T-cell (primary cell): ENCODE measurements around the gene RD3L. TPM values are rescaled to one million over a fixed set of nuclear protein-coding genes. Genes with fewer than 3 reads are reported as not detected.

Source experiments
- ATAC-seq, 4 experiments: fragments of 200-7000 bp in 3 of 4; fragments of 150-1000 bp in 1 of 4; cut with Tn5 transposase; replicated peaks in 1 of 4; 1 replicate in 3 of 4; 2 replicates in 1 of 4; pipeline ENCODE4 v1.10.0; 2021; ENCODE audit warnings: moderate library complexity in 3 of 4, mild to moderate bottlenecking in 2 of 4, moderate number of reproducible peaks in 1 of 4
- CTCF ChIA-PET, 2 donors: fragments of 300-600 bp; sonication (Branson Sonifier 250); formaldehyde crosslinking; loops; one replicate each; lab custom pipeline; 2022; ENCODE audit warnings: antibody characterized with exemption in 2 of 2; lab: Charles Lee
- POLR2A ChIA-PET, 2 donors: fragments of 300-600 bp; sonication (Branson Sonifier 250); formaldehyde crosslinking; loops; one replicate each; lab custom pipeline; 2022; ENCODE audit warnings: antibody characterized with exemption in 2 of 2; lab: Charles Lee
- DNase-seq, 35 experiments: peaks; one replicate each; pipeline versions ENCODE4 v3.0.0 to v3.0.0-alpha.2; 2013 to 2023
- H3K27ac ChIP-seq: one replicate; pipeline ENCODE4 v1.5.1; 2013; ENCODE audit warnings: low read length
- H3K27me3 ChIP-seq, 2 experiments: replicated peaks in 1 of 2; 1 replicate in 1 of 2; 2 replicates in 1 of 2; pipeline versions ENCODE4 v1.6.1 to v1.7.0; 2013; ENCODE audit warnings: low read length in 1 of 2, mixed read lengths in 1 of 2; ENCODE audit not compliant: control insufficient read depth in 2 of 2, insufficient read depth in 2 of 2; ENCODE audit errors: extremely low read depth in 1 of 2
- H3K36me3 ChIP-seq, 2 donors: 1 replicate in 1 of 2; 2 replicates in 1 of 2; pipeline versions ENCODE4 v1.6.1 to v1.7.0; 2013; ENCODE audit warnings: low read length in 1 of 2; ENCODE audit not compliant: control insufficient read depth in 2 of 2, insufficient read depth in 1 of 2; ENCODE audit errors: extremely low read depth in 1 of 2
- H3K4me1 ChIP-seq, 2 experiments: 1 replicate in 1 of 2; 2 replicates in 1 of 2; pipeline versions ENCODE4 v1.6.1 to v1.7.0; 2013; ENCODE audit warnings: low read length in 2 of 2, mixed read lengths in 1 of 2; ENCODE audit not compliant: insufficient read depth in 2 of 2, control insufficient read depth in 1 of 2; ENCODE audit errors: extremely low read depth in 1 of 2
- H3K4me3 ChIP-seq, 2 donors: 1 replicate in 1 of 2; 2 replicates in 1 of 2; pipeline versions ENCODE4 v1.5.1 to v1.7.0; 2013; ENCODE audit warnings: mild to moderate bottlenecking in 2 of 2, low read length in 1 of 2, moderate library complexity in 1 of 2; ENCODE audit not compliant: control insufficient read depth in 1 of 2; ENCODE audit errors: extremely low read depth in 1 of 2
- H3K9me3 ChIP-seq: 2 replicates; pipeline ENCODE4 v1.7.0; 2013
- H3K27ac Mint-ChIP-seq, 2 donors: one replicate each; pipeline ENCODE4 v1.8.0; 2020 to 2021; ENCODE audit warnings: mild to moderate bottlenecking in 2 of 2, mixed read lengths in 2 of 2
- H3K27me3 Mint-ChIP-seq, 2 donors: one replicate each; pipeline ENCODE4 v1.8.0; 2021 to 2022; ENCODE audit warnings: mixed read lengths in 2 of 2
- H3K36me3 Mint-ChIP-seq: one replicate; pipeline ENCODE4 v1.8.0; 2021; ENCODE audit warnings: mixed read lengths
- H3K4me1 Mint-ChIP-seq, 3 donors: one replicate each; pipeline ENCODE4 v1.8.0; 2020 to 2022; ENCODE audit warnings: mixed read lengths in 3 of 3, mild to moderate bottlenecking in 1 of 3
- H3K4me3 Mint-ChIP-seq, 3 donors: one replicate each; pipeline ENCODE4 v1.8.0; 2020 to 2022; ENCODE audit warnings: mild to moderate bottlenecking in 3 of 3, mixed read lengths in 3 of 3, moderate library complexity in 3 of 3
- H3K9me3 Mint-ChIP-seq, 3 donors: one replicate each; pipeline ENCODE4 v1.8.0; 2020 to 2022; ENCODE audit warnings: mixed read lengths in 3 of 3
- WGBS: methylation state at CpG from one replicate; pipeline ENCODE4 v1.1.5; 2013; ENCODE audit warnings: missing lambda C conversion rate; ENCODE audit not compliant: insufficient coverage; 5-methylcytosine and 5-hydroxymethylcytosine counted together
- total RNA-seq, 35 experiments: library from RNA in 6 of 35; stranded (reverse) in 6 of 35; fragments of 120-200 nt in 1 of 35; gene quantifications; one replicate each; pipeline versions ENCODE4 v1.2.1 to v1.2.4 and lab custom pipeline; 2013 to 2026

The RD3L gene
- total RNA-seq, 5 donors from 2014 or later (not counting 1 experiment from before 2014, with no cell fraction given), result not detected

DNA sequence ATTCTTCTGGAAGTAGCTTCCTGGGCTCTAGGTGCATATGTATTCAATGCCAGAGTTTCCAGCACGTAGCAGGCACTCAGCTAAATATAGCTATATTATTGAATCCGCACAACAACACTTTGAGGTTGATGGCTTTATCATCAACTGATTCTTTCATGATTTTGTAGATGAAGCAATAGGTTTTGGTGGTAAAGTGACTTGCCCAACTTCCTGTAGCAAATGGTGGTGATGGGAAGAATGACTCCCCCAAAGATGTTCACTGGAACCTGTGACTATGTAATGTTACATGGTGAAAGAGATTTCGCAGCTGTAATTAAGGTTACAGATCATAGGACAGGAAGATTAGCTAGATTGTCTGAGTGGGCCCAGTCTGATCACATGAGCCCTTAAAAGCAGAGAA lies 10.9 kb downstream of the RD3L start:
- 64% methylated on average over 1 of the region's 3 CpGs for WGBS
- H3K9me3 ChIP-seq, result no peaks in the 10 kb centered on the region
- Mint-ChIP-seq H3K4me3 (no peak overlapping the region), H3K4me1 (no peaks in the 10 kb centered on the region), H3K36me3 (no peaks in the 10 kb centered on the region), H3K27ac (no peak overlapping the region), H3K9me3 (no peaks in the 10 kb centered on the region), H3K27me3 (peaks cover 2 to 9% of the 10 kb centered on the region in 2 donors)
- no peaks in the 10 kb centered on the region for H3K36me3 ChIP-seq
- CTCF ChIA-PET, result no interaction called here
- no peak overlapping the region for H3K27ac ChIP-seq
- POLR2A ChIA-PET, result no interaction called here
- no peak overlapping the region for H3K4me3 ChIP-seq
- no peak for DNase-seq
- no peak for ATAC-seq
- H3K27me3 ChIP-seq, result peaks cover 0 to 3% of the 10 kb centered on the region in 2 experiments
- H3K4me1 ChIP-seq, result no peaks in the 10 kb centered on the region

DNA sequence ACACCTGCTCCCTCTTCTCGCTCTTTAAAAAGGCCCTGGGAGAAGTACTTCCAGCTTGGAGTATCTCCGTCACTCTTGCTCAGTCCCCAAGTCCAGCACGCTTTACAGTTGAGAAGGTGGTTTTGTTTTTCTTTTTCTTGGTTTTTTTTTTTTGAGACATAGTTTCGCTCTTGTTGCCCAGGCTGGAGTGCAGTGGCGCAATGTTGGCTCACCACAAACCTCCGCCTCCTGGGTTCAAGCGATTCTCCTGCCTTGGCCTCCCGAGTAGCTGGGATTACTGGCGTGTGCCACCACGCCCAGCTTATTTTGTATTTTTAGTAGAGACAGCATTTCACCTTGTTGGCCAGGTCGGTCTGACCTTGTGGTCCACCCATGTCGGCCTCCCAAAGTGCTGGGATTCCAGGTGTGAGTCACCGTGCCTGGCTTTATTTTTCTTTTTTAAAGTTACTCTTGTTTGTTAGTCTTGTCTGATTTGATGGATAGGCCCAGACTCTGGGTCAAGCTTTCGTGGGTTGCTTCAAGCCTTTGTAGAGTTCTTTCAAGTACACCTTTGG lies 12.2 kb downstream of the RD3L start:
- DNase-seq, result no peak
- H3K36me3 ChIP-seq, result no peaks in the 10 kb centered on the region
- no peak for ATAC-seq
- H3K4me3 ChIP-seq, result no peak overlapping the region
- ChIA-PET POLR2A (no interaction called here), CTCF (interaction anchor here in 1 of 2 donors (1.5 kb wide), 1 partner anchor 19 kb away, joined by 3 read pairs; no protein-coding TSS in a partner anchor)
- peaks cover 0 to 3% of the 10 kb centered on the region in 2 experiments for H3K27me3 ChIP-seq
- Mint-ChIP-seq H3K4me3 (no peak overlapping the region), H3K9me3 (no peaks in the 10 kb centered on the region), H3K27me3 (peaks cover 2 to 14% of the 10 kb centered on the region in 2 donors), H3K36me3 (no peaks in the 10 kb centered on the region), H3K27ac (no peak overlapping the region), H3K4me1 (no peaks in the 10 kb centered on the region)
- H3K4me1 ChIP-seq, result no peaks in the 10 kb centered on the region
- 86% methylated on average over 7 of the region's 14 CpGs for WGBS
- H3K9me3 ChIP-seq, result no peaks in the 10 kb centered on the region
- H3K27ac ChIP-seq, result no peak overlapping the region

DNA sequence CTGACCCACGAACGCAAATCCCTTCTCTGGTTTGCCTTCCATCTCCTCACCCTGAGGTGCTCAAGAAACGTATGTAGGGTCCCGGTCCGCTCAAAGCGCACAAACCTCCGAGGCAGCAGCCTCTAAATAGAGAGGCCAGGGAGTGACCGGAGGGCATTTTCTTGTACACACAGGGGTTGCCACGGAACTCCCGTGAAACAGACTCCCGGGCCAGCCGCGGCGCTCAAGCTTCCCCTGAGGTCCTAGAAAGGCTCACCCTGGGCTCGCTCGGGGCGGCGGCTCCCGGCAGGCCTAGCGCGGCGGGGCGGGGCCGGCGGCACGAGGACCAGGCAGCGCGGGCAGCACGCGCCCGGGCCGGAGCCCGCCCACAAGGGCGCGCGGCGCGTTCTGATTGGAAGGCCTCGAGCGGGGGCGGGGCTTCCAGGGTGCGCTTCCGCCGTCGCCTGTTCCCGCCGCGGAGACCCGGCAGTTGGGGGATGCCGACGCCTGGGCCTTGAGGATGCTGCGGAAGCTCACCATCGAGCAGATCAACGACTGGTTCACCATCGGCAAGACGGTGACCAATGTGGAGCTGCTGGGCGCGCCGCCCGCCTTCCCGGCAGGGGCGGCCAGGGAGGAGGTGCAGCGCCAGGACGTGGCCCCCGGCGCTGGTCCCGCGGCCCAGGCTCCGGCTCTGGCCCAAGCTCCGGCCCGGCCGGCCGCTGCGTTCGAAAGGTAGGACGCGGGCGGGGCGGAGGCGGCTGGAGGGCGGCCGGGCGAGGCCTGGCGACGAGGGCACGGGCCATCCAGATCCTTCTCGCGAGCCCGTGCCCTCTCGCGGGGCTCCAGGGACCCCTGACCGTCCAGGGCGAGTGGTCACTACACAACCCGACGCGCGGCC lies 14.1 kb downstream of the RD3L start, which contains the start of gene TDRD9:
TDRD9 (plus strand) TSS at position 446 of the 880 bp plus-strand sequence; CDS start at position 500, 54 bp downstream.
- WGBS, result 87% methylated on average over 70 of the region's 97 CpGs
- peaks cover 0 to 8% of the 10 kb centered on the region in 2 experiments for H3K27me3 ChIP-seq
- H3K4me1 Mint-ChIP-seq, result no peaks in the 10 kb centered on the region
- H3K27ac Mint-ChIP-seq, result no peak within 1 kb of the TSS
- H3K9me3 Mint-ChIP-seq, result no peaks in the 10 kb centered on the region
- no peak within 1 kb of the TSS for H3K4me3 ChIP-seq
- no peaks in the 10 kb centered on the region for H3K36me3 Mint-ChIP-seq
- no peaks in the 10 kb centered on the region for H3K36me3 ChIP-seq
- H3K9me3 ChIP-seq, result no peaks in the 10 kb centered on the region
- ATAC-seq (no peak), DNase-seq (no peak)
- POLR2A ChIA-PET, result interaction anchor here in 1 of 2 donors (0.6 kb wide), 1 partner anchor 9 kb away, joined by 3 read pairs; no protein-coding TSS in a partner anchor
- H3K27me3 Mint-ChIP-seq, result peaks cover 5 to 14% of the 10 kb centered on the region in 2 donors
- CTCF ChIA-PET, result interaction anchor here in 1 of 2 donors (0.6 kb wide), 1 partner anchor 723 kb away, joined by 4 read pairs; no protein-coding TSS in a partner anchor
- H3K27ac ChIP-seq, result no peak within 1 kb of the TSS
- H3K4me1 ChIP-seq, result no peaks in the 10 kb centered on the region
- H3K4me3 Mint-ChIP-seq, result no peak within 1 kb of the TSS

DNA sequence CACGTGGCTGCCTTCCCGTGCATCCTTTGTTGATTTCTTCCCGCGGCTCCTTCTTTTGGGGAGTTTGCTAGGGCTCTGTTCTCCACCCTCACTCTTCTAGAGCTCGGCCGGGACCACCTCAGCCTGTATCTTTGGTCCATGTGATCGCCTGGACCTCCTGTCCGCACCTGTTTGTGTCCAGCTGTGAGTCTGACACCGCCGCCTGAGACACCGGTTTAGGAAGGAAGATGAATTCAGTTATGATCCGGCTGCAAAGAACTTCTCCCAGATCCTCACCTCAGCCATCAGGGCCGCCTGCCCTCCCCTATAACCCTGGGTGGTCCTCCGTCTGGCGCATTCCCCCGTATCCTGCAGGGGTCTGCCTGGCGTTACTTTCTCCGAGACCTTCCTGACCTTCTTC lies 14.8 kb downstream of the RD3L start:
- Histone ChIP-seq H3K9me3 (no peaks in the 10 kb centered on the region), H3K36me3 (no peaks in the 10 kb centered on the region), H3K27ac (no peak overlapping the region), H3K4me1 (no peaks in the 10 kb centered on the region), H3K4me3 (no peak overlapping the region), H3K27me3 (peaks cover 0 to 13% of the 10 kb centered on the region in 2 experiments)
- Mint-ChIP-seq H3K36me3 (no peaks in the 10 kb centered on the region), H3K4me3 (no peak overlapping the region), H3K9me3 (no peaks in the 10 kb centered on the region), H3K4me1 (no peaks in the 10 kb centered on the region), H3K27me3 (peaks cover 5 to 15% of the 10 kb centered on the region in 2 donors), H3K27ac (no peak overlapping the region)
- 88% methylated on average over 14 of the region's 18 CpGs for WGBS
- CTCF ChIA-PET, result no interaction called here
- ATAC-seq (no peak), DNase-seq (no peak)
- POLR2A ChIA-PET, result no interaction called here

DNA sequence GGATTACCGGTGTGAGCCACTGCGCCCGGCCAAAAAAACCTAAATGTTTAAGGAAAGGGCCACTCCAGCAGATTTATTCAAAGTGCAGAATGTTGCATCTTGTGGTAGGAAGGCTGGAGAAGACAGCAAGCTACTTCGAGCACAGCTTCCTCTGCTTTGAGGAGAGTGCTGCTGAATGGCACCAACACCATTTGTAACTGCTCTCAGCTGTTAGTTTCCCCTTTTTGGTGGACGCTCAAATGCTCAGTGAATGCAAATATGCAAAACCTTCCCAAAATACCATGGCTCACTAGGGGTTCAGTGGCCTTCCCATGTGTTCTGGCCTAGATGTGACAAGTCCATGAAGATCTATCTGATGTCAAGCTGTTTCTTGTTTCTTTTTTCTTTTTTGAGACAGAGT lies 17.0 kb downstream of the RD3L start:
- H3K9me3 Mint-ChIP-seq, result no peaks in the 10 kb centered on the region
- H3K4me3 ChIP-seq, result no peak overlapping the region

DNA sequence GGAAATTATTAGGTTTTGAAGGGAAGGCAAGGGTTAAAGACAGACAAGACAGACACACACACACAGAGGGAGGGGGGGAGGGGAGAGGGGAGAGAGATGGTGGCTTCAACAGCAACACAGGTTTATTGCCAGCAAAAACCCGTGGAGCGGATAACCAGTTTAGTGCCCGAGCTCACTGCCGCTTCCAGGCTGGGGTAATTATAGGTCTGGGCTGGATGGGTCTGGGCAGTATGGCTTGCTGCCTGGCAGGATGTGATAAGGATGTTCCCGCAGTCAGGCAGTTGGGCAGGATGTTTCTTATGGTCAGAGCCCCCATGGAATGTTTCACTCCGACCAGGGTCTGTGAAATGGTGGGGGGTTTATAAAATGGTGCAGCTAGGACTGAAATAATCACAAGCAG lies 18.5 kb downstream of the RD3L start:
- Mint-ChIP-seq H3K36me3 (no peaks in the 10 kb centered on the region), H3K27me3 (peaks cover 5 to 11% of the 10 kb centered on the region in 2 donors), H3K9me3 (no peaks in the 10 kb centered on the region), H3K4me3 (no peak overlapping the region), H3K27ac (no peak overlapping the region), H3K4me1 (peaks cover 6 to 15% (median 14%) of the 10 kb centered on the region in 3 donors)
- H3K4me1 ChIP-seq, result peaks cover 6 to 29% of the 10 kb centered on the region in 2 experiments
- ATAC-seq (no peak), DNase-seq (no peak)
- 16% methylated on average over 4 of the region's 6 CpGs for WGBS
- no peaks in the 10 kb centered on the region for H3K9me3 ChIP-seq
- no peaks in the 10 kb centered on the region for H3K36me3 ChIP-seq
- peaks cover 0 to 21% of the 10 kb centered on the region in 2 experiments for H3K27me3 ChIP-seq
- no peak overlapping the region for H3K4me3 ChIP-seq
- CTCF ChIA-PET, result interaction anchor here in 1 of 2 donors (0.6 to 0.9 kb wide), 3 partner anchors 14 to 116 kb away, joined by 3 to 7 read pairs (median 3); no protein-coding TSS in a partner anchor
- POLR2A ChIA-PET, result interaction anchor here (0.6 kb wide), 2 partner anchors 20 to 254 kb away, joined by 4 to 5 read pairs; no protein-coding TSS in a partner anchor
- H3K27ac ChIP-seq, result no peak overlapping the region

More for the DNA sequence above, 17.0 kb downstream of the RD3L start:
- Mint-ChIP-seq H3K36me3 (no peaks in the 10 kb centered on the region), H3K4me3 (no peak overlapping the region), H3K27me3 (peaks cover 5 to 15% of the 10 kb centered on the region in 2 donors), H3K4me1 (peaks cover 6 to 7% (median 6%) of the 10 kb centered on the region in 3 donors), H3K27ac (no peak overlapping the region)
- 72% methylated on average over 5 of the region's 5 CpGs for WGBS
- no peaks in the 10 kb centered on the region for H3K9me3 ChIP-seq
- no peak for DNase-seq
- CTCF ChIA-PET, result interaction anchor here (0.6 to 0.7 kb wide), 2 partner anchors 19 to 150 kb away, joined by 4 to 6 read pairs; no protein-coding TSS in a partner anchor
- POLR2A ChIA-PET, result no interaction called here
- H3K27me3 ChIP-seq, result peaks cover 0 to 21% of the 10 kb centered on the region in 2 experiments
- H3K4me1 ChIP-seq, result peaks cover 6 to 15% of the 10 kb centered on the region in 2 experiments
- ATAC-seq, result no peak
- H3K27ac ChIP-seq, result no peak overlapping the region
- no peaks in the 10 kb centered on the region for H3K36me3 ChIP-seq
